Heart right ventricle (tissue), 16 donors: ENCODE measurements around the gene MAGI2. TPM values are rescaled to one million over a fixed set of nuclear protein-coding genes. Genes with fewer than 3 reads are reported as not detected.

Source experiments
- ATAC-seq, 8 donors: fragments of 200-7000 bp; cut with Tn5 transposase; one replicate each; pipeline ENCODE4 v1.9.1; 2020; ENCODE audit warnings: mild to moderate bottlenecking in 8 of 8, moderate library complexity in 8 of 8, moderate number of reproducible peaks in 1 of 8
- DNase-seq, 2 donors: peaks; one replicate each; pipeline ENCODE4 v3.0.0-alpha.2; 2020
- H3K27ac ChIP-seq, 10 donors: fragments of 200-600 bp; sonication (generic) in 2 of 10; one replicate each; pipeline versions ENCODE4 v1.5.0 to v1.8.0; 2020 to 2022; ENCODE audit warnings: mild to moderate bottlenecking in 3 of 10
- H3K27me3 ChIP-seq, 7 donors: fragments of 200-600 bp; one replicate each; pipeline ENCODE4 v1.8.0; 2021 to 2022; ENCODE audit warnings: mild to moderate bottlenecking in 2 of 7
- H3K36me3 ChIP-seq, 9 donors: fragments of 200-600 bp; sonication (generic) in 1 of 9; one replicate each; pipeline versions ENCODE4 v1.5.0 to v1.8.0; 2020 to 2022; ENCODE audit warnings: mild to moderate bottlenecking in 2 of 9
- H3K4me1 ChIP-seq, 9 donors: fragments of 200-600 bp; sonication (generic) in 1 of 9; one replicate each; pipeline versions ENCODE4 v1.5.0 to v1.8.0; 2020 to 2022; ENCODE audit warnings: mild to moderate bottlenecking in 4 of 9
- H3K4me3 ChIP-seq, 10 donors: fragments of 200-600 bp; sonication (generic) in 2 of 10; one replicate each; pipeline versions ENCODE4 v1.5.0 to v1.8.0; 2020 to 2022; ENCODE audit warnings: mild to moderate bottlenecking in 7 of 10, moderate library complexity in 2 of 10
- H3K9me3 ChIP-seq, 11 donors: fragments of 200-600 bp in 10 of 11; sonication (generic) in 2 of 11; one replicate each; pipeline versions ENCODE4 v1.5.0 to v1.8.0; 2013 to 2022; ENCODE audit warnings: mild to moderate bottlenecking in 2 of 11, control low read depth in 1 of 11, moderate library complexity in 1 of 11
- WGBS, 2 donors: extraction: QIAGEN DNeasy Blood & Tissue Kit; methylation state at CpG; one replicate each; pipeline ENCODE4 v1.1.7; 2013; ENCODE audit warnings: inconsistent platforms in 1 of 2; 5-methylcytosine and 5-hydroxymethylcytosine counted together
- intact Hi-C, 10 donors: fragments of 100-400 bp; cut with DNase I; formaldehyde crosslinking; loops; one replicate each; pipeline versions ENCODE4 v1.11.1 to v1.14.2; 2022
- polyA plus RNA-seq, 2 donors: library from polyadenylated mRNA; stranded (reverse); fragments of 200-250 nt; gene quantifications; one replicate each; pipeline ENCODE4 v1.2.3, GENCODE V29; 2013
- total RNA-seq, 10 donors: library from RNA; stranded (reverse); fragmentation: NEBNext Ultra II Directional in 3 of 10; extraction: Animal tissue kit (Norgen Biotek cat#: 25700) in 3 of 10; gene quantifications; one replicate each; pipeline versions ENCODE4 v1.2.1 to v1.2.4, GENCODE V29; 2021 to 2023
- TF ChIP-seq, protein P1 (sequence below), 9 donors: fragments of 200-600 bp; sonication (generic) in 2 of 9; IDR thresholded peaks; one replicate each; pipeline versions ENCODE4 v1.5.0 to v1.8.0; 2021 to 2022; ENCODE audit warnings: antibody characterized with exemption in 9 of 9, mild to moderate bottlenecking in 5 of 9, moderate library complexity in 1 of 9
- donor health status: Arrhythmogenic right ventricular cardiomyopathy.
- donor health status: ischemic (EF 13 %, LVEDD 7.1; RV severe dilation, severe dysfunction).
- donor health status: healthy with polysubstance abuse.
- donor health status: DM: no; HTN: yes; CAD: no.
- donor health status: DM: no; HTN: no; CAD: no.
- donor health status: ischemic (EF 25% LVEDD 6.9; RV normal size, moderate dysfunction).
- donor health status: ischemic (EF 25% LVEDD 5.7; RV mildly dilated, moderate dysfunction).
- donor health status: healthy.
- donor health status: DM: yes; HTN: yes; CAD: no.
- donor health status: Ischemic cardiomyopathy.
- donor health status: ischemic (EF 35%, LVEDD 5.7; RV mildly dilated, moderate dysfunction).
- donor health status: nonischemic (EF 11% LVEDD 7.7; RV severe dilation, severe dysfunction).
- donor health status: DM: yes; HTN: yes; CAD: no.
- donor health status: PGD.
- donor health status: ischemic (EF 29% LVEDD 5.4; RV normal size, mild dysfunction).
- donor health status: nonischemic (EF 23%, LVEDD 6.1; RV moderate dilation, normal function).

The MAGI2 gene
- total and polyA plus RNA-seq, 12 donors, result 0.83 to 6.0 (median 4.1) TPM

DNA sequence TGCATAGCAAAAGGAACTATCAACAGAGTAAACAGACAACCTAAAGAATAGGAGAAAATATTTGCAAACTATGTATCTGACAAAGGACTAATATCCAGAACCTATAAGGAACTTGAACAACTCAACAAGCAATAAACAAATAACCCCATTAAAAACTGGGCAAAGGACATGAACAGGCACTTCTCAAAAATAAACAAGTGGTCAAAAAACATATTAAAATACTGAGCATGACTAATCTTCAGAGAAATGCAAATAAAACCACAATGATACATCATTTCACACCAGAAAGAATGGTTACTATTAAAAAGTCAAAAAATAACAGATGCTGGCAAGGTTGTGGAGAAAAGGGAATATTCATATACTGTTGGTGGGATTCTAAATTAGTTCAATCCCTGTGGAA lies 17.1 kb downstream of the MAGI2 start:
- intact Hi-C loops, result no loop called here
- no peaks in the 10 kb centered on the region for H3K27me3 ChIP-seq
- no peak for DNase-seq
- ATAC-seq, result no peak
- H3K4me1 ChIP-seq, result no peaks in the 10 kb centered on the region
- H3K9me3 ChIP-seq, result peaks cover 0 to 11% (median 0%) of the 10 kb centered on the region in 11 donors
- no peak overlapping the region for H3K4me3 ChIP-seq
- TF ChIP-seq, protein P1, sequence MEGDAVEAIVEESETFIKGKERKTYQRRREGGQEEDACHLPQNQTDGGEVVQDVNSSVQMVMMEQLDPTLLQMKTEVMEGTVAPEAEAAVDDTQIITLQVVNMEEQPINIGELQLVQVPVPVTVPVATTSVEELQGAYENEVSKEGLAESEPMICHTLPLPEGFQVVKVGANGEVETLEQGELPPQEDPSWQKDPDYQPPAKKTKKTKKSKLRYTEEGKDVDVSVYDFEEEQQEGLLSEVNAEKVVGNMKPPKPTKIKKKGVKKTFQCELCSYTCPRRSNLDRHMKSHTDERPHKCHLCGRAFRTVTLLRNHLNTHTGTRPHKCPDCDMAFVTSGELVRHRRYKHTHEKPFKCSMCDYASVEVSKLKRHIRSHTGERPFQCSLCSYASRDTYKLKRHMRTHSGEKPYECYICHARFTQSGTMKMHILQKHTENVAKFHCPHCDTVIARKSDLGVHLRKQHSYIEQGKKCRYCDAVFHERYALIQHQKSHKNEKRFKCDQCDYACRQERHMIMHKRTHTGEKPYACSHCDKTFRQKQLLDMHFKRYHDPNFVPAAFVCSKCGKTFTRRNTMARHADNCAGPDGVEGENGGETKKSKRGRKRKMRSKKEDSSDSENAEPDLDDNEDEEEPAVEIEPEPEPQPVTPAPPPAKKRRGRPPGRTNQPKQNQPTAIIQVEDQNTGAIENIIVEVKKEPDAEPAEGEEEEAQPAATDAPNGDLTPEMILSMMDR (IDR thresholded peaks at IDR 0.05), result no peak
- no peaks in the 10 kb centered on the region for H3K36me3 ChIP-seq
- H3K27ac ChIP-seq, result no peak overlapping the region

DNA sequence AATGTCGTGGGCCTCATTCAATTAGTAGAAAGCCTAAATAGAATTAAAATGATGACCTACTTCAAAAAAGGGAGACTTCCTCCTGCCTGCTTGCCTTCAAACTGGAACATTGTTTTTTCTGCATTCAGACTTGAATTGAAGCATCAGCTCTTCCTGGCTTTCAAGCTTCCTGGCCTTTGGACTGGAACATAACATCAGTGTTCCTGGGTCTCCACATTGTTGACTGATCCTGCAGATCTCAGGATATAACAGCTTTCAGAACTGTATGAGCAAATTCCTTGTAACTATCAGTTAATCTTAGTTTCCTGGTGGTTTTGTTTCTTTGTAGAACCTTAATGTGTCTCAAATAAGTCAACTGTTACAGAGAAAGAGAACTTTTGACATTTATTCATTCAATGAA lies 18.6 kb downstream of the MAGI2 start:
- no peak for ATAC-seq
- H3K4me1 ChIP-seq, result no peaks in the 10 kb centered on the region
- H3K9me3 ChIP-seq, result peaks cover 0 to 11% (median 0%) of the 10 kb centered on the region in 11 donors
- intact Hi-C loops, result no loop called here
- whole genome bisulfite sequencing, 2 donors, result 0 to 44% methylated on average over 1 of the region's 1 CpG
- H3K27ac ChIP-seq, result peak overlapping the region in 1 of 10 donors; percentile 9
- H3K4me3 ChIP-seq, result no peak overlapping the region
- DNase-seq, result no peak
- H3K36me3 ChIP-seq, result no peaks in the 10 kb centered on the region
- TF ChIP-seq, protein P1 (IDR thresholded peaks at IDR 0.05), result no peak
- H3K27me3 ChIP-seq, result no peaks in the 10 kb centered on the region

DNA sequence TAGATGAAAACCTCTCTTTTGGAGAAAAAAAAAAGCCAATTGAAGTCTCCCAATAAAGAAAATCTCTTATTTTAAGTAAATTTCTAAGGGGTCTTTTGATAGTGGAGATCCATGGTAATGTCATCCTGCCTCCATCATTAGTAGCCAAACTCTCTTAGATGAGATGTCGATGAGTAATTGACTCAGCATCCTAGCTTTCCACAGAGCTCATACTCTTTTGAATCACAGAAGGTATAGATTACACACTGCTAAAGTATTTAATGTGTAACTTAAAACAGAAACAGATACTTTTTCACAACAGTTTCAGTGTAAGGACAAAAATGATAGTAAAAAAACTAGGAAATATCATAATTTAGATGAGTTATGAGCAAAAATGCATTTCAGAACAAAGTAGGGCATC lies 19.4 kb downstream of the MAGI2 start:
- Histone ChIP-seq H3K27me3 (no peaks in the 10 kb centered on the region), H3K4me3 (no peak overlapping the region), H3K27ac (no peak overlapping the region), H3K4me1 (no peaks in the 10 kb centered on the region), H3K9me3 (peaks cover 0 to 11% (median 0%) of the 10 kb centered on the region in 11 donors), H3K36me3 (no peaks in the 10 kb centered on the region)
- TF ChIP-seq, protein P1 (IDR thresholded peaks at IDR 0.05), result no peak
- no peak for ATAC-seq
- WGBS, 2 donors, result 94 to 97% methylated on average over 1 of the region's 1 CpG
- intact Hi-C loops, result no loop called here
- DNase-seq, result no peak

DNA sequence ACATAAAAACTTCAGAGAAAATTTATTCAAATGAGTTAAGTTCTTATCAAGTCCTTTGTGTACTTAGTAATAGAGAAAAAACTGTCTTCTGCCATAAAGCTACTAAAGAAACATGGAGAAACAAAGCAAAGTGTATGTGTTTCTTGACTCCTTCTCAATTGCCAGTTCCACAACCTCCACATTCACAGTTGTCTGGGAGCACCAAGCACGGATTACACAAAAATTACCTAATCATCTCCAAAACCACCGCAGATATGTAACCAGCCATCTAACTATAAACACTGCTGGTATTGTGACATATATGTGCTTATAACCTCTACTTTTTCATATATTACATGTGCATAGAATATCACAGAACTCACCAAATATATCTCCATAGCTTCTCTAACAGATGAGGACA lies 23.1 kb downstream of the MAGI2 start:
- H3K4me3 ChIP-seq, result no peak overlapping the region
- DNase-seq (no peak), ATAC-seq (no peak)
- no peaks in the 10 kb centered on the region for H3K4me1 ChIP-seq
- H3K36me3 ChIP-seq, result no peaks in the 10 kb centered on the region
- H3K27ac ChIP-seq, result no peak overlapping the region
- WGBS, 2 donors, result 93 to 96% methylated on average over 2 of the region's 2 CpGs
- H3K9me3 ChIP-seq, result peaks cover 0 to 5% (median 0%) of the 10 kb centered on the region in 11 donors
- no peaks in the 10 kb centered on the region for H3K27me3 ChIP-seq
- intact Hi-C loops, result no loop called here
- TF ChIP-seq, protein P1 (IDR thresholded peaks at IDR 0.05), result no peak
